Left lung (tissue), 14 donors: ENCODE measurements around the gene OR1L6. TPM values are rescaled to one million over a fixed set of nuclear protein-coding genes. Genes with fewer than 3 reads are reported as not detected.

Experiments used
- ATAC-seq: fragments of 200-7000 bp; cut with Tn5 transposase; one replicate; pipeline ENCODE4 v1.9.1; 2020; ENCODE audit warnings: moderate library complexity
- DNase-seq, 4 donors: peaks; one replicate each; pipeline ENCODE4 v3.0.0-alpha.2; 2013 to 2020
- H3K27ac ChIP-seq, 2 donors: fragments of 200-600 bp; sonication (generic) in 1 of 2; one replicate each; pipeline versions ENCODE4 v1.5.0 to v1.8.0; 2020 to 2021
- H3K27me3 ChIP-seq, 2 donors: fragments of 200-600 bp; sonication (generic) in 1 of 2; one replicate each; pipeline versions ENCODE4 v1.5.0 to v1.8.0; 2020 to 2021
- H3K36me3 ChIP-seq, 2 donors: fragments of 200-600 bp; sonication (generic) in 1 of 2; one replicate each; pipeline versions ENCODE4 v1.5.0 to v1.8.0; 2020 to 2021
- H3K4me1 ChIP-seq, 2 donors: fragments of 200-600 bp; one replicate each; pipeline ENCODE4 v1.8.0; 2021
- H3K4me3 ChIP-seq, 2 donors: fragments of 200-600 bp; sonication (generic) in 1 of 2; one replicate each; pipeline versions ENCODE4 v1.5.0 to v1.8.0; 2020 to 2021; ENCODE audit warnings: mild to moderate bottlenecking in 1 of 2
- H3K9me3 ChIP-seq, 2 donors: fragments of 200-600 bp; sonication (generic) in 1 of 2; one replicate each; pipeline versions ENCODE4 v1.5.0 to v1.8.0; 2020 to 2021
- CTCF ChIP-seq, 2 donors: fragments of 200-600 bp; sonication (generic) in 1 of 2; IDR thresholded peaks; one replicate each; pipeline versions ENCODE4 v1.5.0 to v1.8.0; 2021; ENCODE audit warnings: antibody characterized with exemption in 2 of 2
- intact Hi-C, 2 donors: fragments of 100-400 bp; cut with DNase I; formaldehyde crosslinking; loops; one replicate each; pipeline versions ENCODE4 v1.11.2 to v1.14.2; 2022
- long read RNA-seq, 12 donors: library from polyadenylated mRNA in 2 of 12; unstranded in 2 of 12; transcript quantifications; one replicate each; pipeline ENCODE4 v2.0.0 and lab custom pipeline, GENCODE V29; 2019 to 2026
- polyA plus RNA-seq, 6 donors: library from polyadenylated mRNA; unstranded; fragments of 120-200 nt; gene quantifications; one replicate each; pipeline ENCODE4 v1.2.1, GENCODE V29; 2013; ENCODE audit not compliant: insufficient read length in 6 of 6
- total RNA-seq, 2 donors: library from RNA; stranded (reverse); fragmentation: NEBNext Ultra II Directional; extraction: Animal tissue kit (Norgen Biotek cat#: 25700); gene quantifications; one replicate each; pipeline ENCODE4 v1.2.1, GENCODE V29; 2021
- donor health status: DM: no; HTN: yes; CAD: no.
- donor health status: DM: no; HTN: no; CAD: no.

Gene OR1L6
- total RNA-seq (not detected), polyA plus RNA-seq (not detected)
- long read RNA-seq, donor 1: 0 reads
- long read RNA-seq, donor 2: 0 reads
- long read RNA-seq, donor 3: 0 reads
- long read RNA-seq, donor 4: 0 reads
- long read RNA-seq, donor 5: 0 reads
- long read RNA-seq, donor 6: 0 reads
- long read RNA-seq, donor 7: 0 reads
- long read RNA-seq, donor 8: 0 reads
- long read RNA-seq, donor 9: 0 reads
- long read RNA-seq, donor 10: 0 reads
- long read RNA-seq, donor 11: 0 reads
- long read RNA-seq, donor 12: 0 reads

- H3K27me3 ChIP-seq: no peaks in the 10 kb centered on the region
- no peak within 1 kb of the TSS for H3K4me3 ChIP-seq
- DNase-seq (no peak), ATAC-seq (no peak)
- TF ChIP-seq CTCF (IDR thresholded peaks at IDR 0.05): no peak
- H3K9me3 ChIP-seq: peaks cover 0 to 33% of the 10 kb centered on the region in 2 donors
- H3K27ac ChIP-seq: no peak within 1 kb of the TSS
- H3K4me1 ChIP-seq: no peaks in the 10 kb centered on the region
- intact Hi-C loops: no loop called here
- no peaks in the 10 kb centered on the region for H3K36me3 ChIP-seq
Observed at GRCh38 chr9:122742003-122742402, at the start of gene OR1L6. Gene OR1L6, plus strand, starts transcription at chr9:122742303. Its CDS starts 7,545 bp downstream, at chr9:122749848.

GRCh38 chr9:122695696-122696095 is 46.4 kb upstream of the OR1L6 start:
- Histone ChIP-seq H3K36me3 (no peaks in the 10 kb centered on the region), H3K4me1 (no peaks in the 10 kb centered on the region), H3K27ac (no peak overlapping the region), H3K9me3 (peaks cover 0 to 14% of the 10 kb centered on the region in 2 donors), H3K27me3 (no peaks in the 10 kb centered on the region), H3K4me3 (no peak overlapping the region)
- ATAC-seq (no peak), DNase-seq (no peak)
- intact Hi-C loops: no loop called here
- TF ChIP-seq CTCF (IDR thresholded peaks at IDR 0.05): no peak

GRCh38 chr9:122718038-122718437 is 24.1 kb upstream of the OR1L6 start:
- peaks cover 0 to 51% of the 10 kb centered on the region in 2 donors for H3K9me3 ChIP-seq
- no peak for ATAC-seq
- no peak for DNase-seq
- intact Hi-C loops: no loop called here
- TF ChIP-seq CTCF (IDR thresholded peaks at IDR 0.05): no peak
- no peaks in the 10 kb centered on the region for H3K4me1 ChIP-seq
- no peak overlapping the region for H3K27ac ChIP-seq
- no peaks in the 10 kb centered on the region for H3K36me3 ChIP-seq
- no peak overlapping the region for H3K4me3 ChIP-seq
- no peaks in the 10 kb centered on the region for H3K27me3 ChIP-seq

- Histone ChIP-seq H3K27ac (no peak overlapping the region), H3K36me3 (no peaks in the 10 kb centered on the region), H3K4me1 (no peaks in the 10 kb centered on the region), H3K9me3 (peaks cover 0 to 60% of the 10 kb centered on the region in 2 donors), H3K27me3 (no peaks in the 10 kb centered on the region), H3K4me3 (no peak overlapping the region)
- intact Hi-C loops: no loop called here
- no peak for TF ChIP-seq CTCF (IDR thresholded peaks at IDR 0.05)
- DNase-seq: no peak
- no peak for ATAC-seq
Observed at GRCh38 chr9:122719218-122719617, 22.9 kb upstream of the OR1L6 start.

- H3K9me3 ChIP-seq: peaks cover 0 to 75% of the 10 kb centered on the region in 2 donors
- DNase-seq (no peak), ATAC-seq (no peak)
- no peak for TF ChIP-seq CTCF (IDR thresholded peaks at IDR 0.05)
- no peaks in the 10 kb centered on the region for H3K36me3 ChIP-seq
- H3K27me3 ChIP-seq: no peaks in the 10 kb centered on the region
- H3K4me3 ChIP-seq: no peak within 1 kb of the TSS
- intact Hi-C loops: no loop called here
- no peak within 1 kb of the TSS for H3K27ac ChIP-seq
- H3K4me1 ChIP-seq: no peaks in the 10 kb centered on the region
Observed at GRCh38 chr9:122723690-122724089, 18.4 kb upstream of the OR1L6 start, which contains the start of gene OR1L4. Gene OR1L4, plus strand, starts transcription at chr9:122723990. Its CDS starts 0 bp downstream, at chr9:122723990.
